SK-N-MC (cell line): ENCODE data around the gene NEU1.

Experiments
- EZH2 ChIP-seq: fragments of 200-600 bp; sonication (generic); IDR thresholded peaks from one replicate; pipeline ENCODE4 v1.6.1; 2017; ENCODE audit warnings: antibody characterized with exemption
- FOXP2 ChIP-seq: optimal IDR thresholded peaks from 2 replicates; pipeline ENCODE3; 2011; ENCODE audit warnings: mild to moderate bottlenecking, moderate library complexity; ENCODE audit not compliant: insufficient read depth; ENCODE audit errors: extremely low read length, control extremely low read depth
- POLR2AphosphoS5 ChIP-seq: IDR thresholded peaks from 2 replicates; pipeline ENCODE4 v1.6.1; 2012; ENCODE audit warnings: mild to moderate bottlenecking, low read depth, low read length, borderline replicate concordance

DNA sequence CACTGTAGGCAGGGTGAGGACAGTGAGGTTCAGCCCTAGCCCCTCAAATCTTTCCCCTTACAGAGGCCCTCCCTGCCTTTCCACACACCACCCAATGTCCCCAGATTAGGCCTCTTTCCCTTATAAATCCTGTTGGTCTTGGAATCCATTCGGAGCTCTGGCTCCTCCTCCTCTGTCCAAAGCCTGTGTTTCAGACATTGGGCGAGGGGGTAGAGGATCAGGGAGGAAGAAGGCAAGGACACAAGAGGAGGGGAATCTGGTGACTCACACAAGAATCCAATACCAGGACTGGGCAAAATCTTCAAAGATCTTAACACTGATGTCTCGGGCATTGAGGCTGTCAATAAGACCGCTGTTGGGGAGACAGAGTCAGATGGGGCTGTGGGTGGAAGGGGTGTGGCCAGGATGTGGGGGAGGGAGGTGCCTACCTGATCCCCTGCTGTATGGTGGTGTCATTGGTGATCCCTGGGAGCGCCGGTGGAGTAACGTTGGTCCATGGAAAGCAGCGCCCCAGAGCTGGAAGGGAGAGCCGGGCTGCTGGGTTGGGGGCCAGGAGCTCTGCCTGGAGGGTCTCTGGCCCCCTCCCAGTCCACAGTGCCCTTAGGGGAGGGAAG, 8.5 kb upstream of the NEU1 start:
- TF ChIP-seq POLR2AphosphoS5 (no peak), EZH2 (no peak), FOXP2 (no peak)
